Ectodermal cell (in vitro differentiated cells): Measurements from ENCODE around the gene WNT3.
"Not testable (repeated sequence)": the region's sequence is repeated elsewhere in the genome, so short reads cannot be mapped to it uniquely, and the experiment has no call there.

ENCODE experiments used
- H3K27ac ChIP-seq: 2 replicates; pipeline ENCODE4 v1.7.0; 2013; ENCODE audit warnings: mild to moderate bottlenecking, low read depth, low read length; ENCODE audit not compliant: insufficient read depth, poor library complexity, severe bottlenecking
- H3K27me3 ChIP-seq: 2 replicates; pipeline ENCODE4 v1.7.0; 2013; ENCODE audit warnings: mild to moderate bottlenecking, low read length; ENCODE audit not compliant: insufficient read depth, control insufficient read depth, poor library complexity, severe bottlenecking
- H3K36me3 ChIP-seq: one replicate; pipeline ENCODE4 v1.7.0; 2013; ENCODE audit warnings: low read length; ENCODE audit not compliant: control insufficient read depth, insufficient read depth
- H3K4me1 ChIP-seq: one replicate; pipeline ENCODE4 v1.7.0; 2013; ENCODE audit warnings: low read length; ENCODE audit not compliant: control insufficient read depth, insufficient read depth
- H3K4me3 ChIP-seq: 2 replicates; pipeline ENCODE4 v1.7.0; 2013; ENCODE audit warnings: low read depth, low read length, control low read depth; ENCODE audit not compliant: insufficient read depth
- H3K9me3 ChIP-seq: 2 replicates; pipeline ENCODE4 v1.7.0; 2013; ENCODE audit warnings: mild to moderate bottlenecking, low read length, moderate library complexity; ENCODE audit not compliant: control insufficient read depth
- WGBS, 2 experiments: methylation state at CpG; one replicate each; pipeline ENCODE4 v1.1.7; 2013; ENCODE audit warnings: missing lambda C conversion rate in 2 of 2; 5-methylcytosine and 5-hydroxymethylcytosine counted together

Gene WNT3

GRCh38 chr17:46796956-46797530, 21.4 kb downstream of the WNT3 start:
- Histone ChIP-seq H3K27me3 (no peaks in the 10 kb centered on the region), H3K9me3 (no peaks in the 10 kb centered on the region), H3K4me1 (no peaks in the 10 kb centered on the region), H3K36me3 (no peaks in the 10 kb centered on the region), H3K27ac (no peak overlapping the region), H3K4me3 (no peak overlapping the region)
- 84 to 89% methylated on average over 8 of the region's 8 CpGs for WGBS, 2 experiments

- 90 to 94% methylated on average over 7 of the region's 7 CpGs for WGBS, 2 experiments
- no peaks in the 10 kb centered on the region for H3K4me1 ChIP-seq
- H3K27me3 ChIP-seq = no peaks in the 10 kb centered on the region
Measured at GRCh38 chr17:46796524-46796923, 22.0 kb downstream of the WNT3 start.

GRCh38 chr17:46796084-46796483, 22.4 kb downstream of the WNT3 start:
- Histone ChIP-seq H3K36me3 (no peaks in the 10 kb centered on the region), H3K4me3 (no peak overlapping the region), H3K27me3 (no peaks in the 10 kb centered on the region), H3K27ac (no peak overlapping the region), H3K9me3 (no peaks in the 10 kb centered on the region), H3K4me1 (no peaks in the 10 kb centered on the region)
- 85 to 100% methylated on average over 1 to 3 of the region's 3 CpGs for whole genome bisulfite sequencing, 2 experiments

More at GRCh38 chr17:46796524-46796923, 22.0 kb downstream of the WNT3 start:
- Histone ChIP-seq H3K9me3 (no peaks in the 10 kb centered on the region), H3K27ac (no peak overlapping the region), H3K4me3 (no peak overlapping the region), H3K36me3 (no peaks in the 10 kb centered on the region)

GRCh38 chr17:46795379-46795952, 23.0 kb downstream of the WNT3 start:
- H3K27me3 ChIP-seq = no peaks in the 10 kb centered on the region
- no peaks in the 10 kb centered on the region for H3K4me1 ChIP-seq
- H3K9me3 ChIP-seq = no peaks in the 10 kb centered on the region
- no peaks in the 10 kb centered on the region for H3K36me3 ChIP-seq
- no peak overlapping the region for H3K4me3 ChIP-seq
- WGBS, 2 experiments = 89 to 91% methylated on average over 15 of the region's 15 CpGs
- H3K27ac ChIP-seq = no peak overlapping the region

GRCh38 chr17:46794318-46794717, 24.2 kb downstream of the WNT3 start:
- no peaks in the 10 kb centered on the region for H3K27me3 ChIP-seq
- H3K4me1 ChIP-seq = peaks cover 5% of the 10 kb centered on the region
- H3K36me3 ChIP-seq = no peaks in the 10 kb centered on the region
- H3K27ac ChIP-seq = no peak overlapping the region
- H3K4me3 ChIP-seq = no peak overlapping the region
- 90 to 92% methylated on average over 5 of the region's 5 CpGs for WGBS, 2 experiments
- H3K9me3 ChIP-seq = no peaks in the 10 kb centered on the region

- Histone ChIP-seq H3K9me3 (no peaks in the 10 kb centered on the region), H3K4me3 (no peak overlapping the region), H3K4me1 (peaks cover 10% of the 10 kb centered on the region), H3K36me3 (no peaks in the 10 kb centered on the region), H3K27me3 (no peaks in the 10 kb centered on the region), H3K27ac (no peak overlapping the region)
- 84 to 87% methylated on average over 5 of the region's 5 CpGs for WGBS, 2 experiments
Measured at GRCh38 chr17:46793541-46793940, 25.0 kb downstream of the WNT3 start.

- H3K27me3 ChIP-seq, H3K4me3 ChIP-seq, H3K36me3 ChIP-seq, H3K9me3 ChIP-seq, H3K27ac ChIP-seq: not testable (repeated sequence)
- 92 to 95% methylated on average over 5 to 6 of the region's 6 CpGs for WGBS, 2 experiments
- peaks cover 10% of the 10 kb centered on the region for H3K4me1 ChIP-seq
Measured at GRCh38 chr17:46793023-46793422, 25.5 kb downstream of the WNT3 start.

- H3K4me3 ChIP-seq = no peak overlapping the region
- no peak overlapping the region for H3K27ac ChIP-seq
- no peaks in the 10 kb centered on the region for H3K27me3 ChIP-seq
- no peaks in the 10 kb centered on the region for H3K36me3 ChIP-seq
- H3K4me1 ChIP-seq = peaks cover 10% of the 10 kb centered on the region
- 90 to 91% methylated on average over 4 of the region's 4 CpGs for WGBS, 2 experiments
- no peaks in the 10 kb centered on the region for H3K9me3 ChIP-seq
Measured at GRCh38 chr17:46792071-46792470, 26.4 kb downstream of the WNT3 start.

- Histone ChIP-seq H3K27ac (no peak overlapping the region), H3K4me3 (no peak overlapping the region), H3K27me3 (no peaks in the 10 kb centered on the region), H3K36me3 (no peaks in the 10 kb centered on the region), H3K4me1 (peaks cover 12% of the 10 kb centered on the region), H3K9me3 (no peaks in the 10 kb centered on the region)
- WGBS, 2 experiments = 88 to 92% methylated on average over 5 of the region's 5 CpGs
Measured at GRCh38 chr17:46791531-46791930, 27.0 kb downstream of the WNT3 start.

- peaks cover 22% of the 10 kb centered on the region for H3K4me1 ChIP-seq
- no peaks in the 10 kb centered on the region for H3K27me3 ChIP-seq
- H3K36me3 ChIP-seq = no peaks in the 10 kb centered on the region
- no peak overlapping the region for H3K27ac ChIP-seq
- H3K9me3 ChIP-seq = no peaks in the 10 kb centered on the region
- 60% methylated on average over 3 of the region's 3 CpGs for WGBS, 2 experiments
- no peak overlapping the region for H3K4me3 ChIP-seq
Measured at GRCh38 chr17:46790216-46790615, 28.3 kb downstream of the WNT3 start.
